Mesenchymal stem cell (in vitro differentiated cells and primary cell): ENCODE measurements around the gene BBIP1.

Experiments used
- DNase-seq: peaks from one replicate; pipeline ENCODE4 v3.0.0-alpha.2; 2013
- H2AFZ ChIP-seq: one replicate; pipeline ENCODE4 v1.6.1; 2013; ENCODE audit warnings: low read depth, mild to moderate bottlenecking, control low read depth, inconsistent platforms, low read length, moderate library complexity
- H2AK5ac ChIP-seq: 2 replicates; pipeline ENCODE4 v1.6.1; 2013; ENCODE audit warnings: low read length, moderate library complexity, mild to moderate bottlenecking, inconsistent platforms; ENCODE audit not compliant: severe bottlenecking
- H2BK120ac ChIP-seq: one replicate; pipeline ENCODE4 v1.6.1; 2013; ENCODE audit warnings: low read depth, mild to moderate bottlenecking, inconsistent platforms, low read length, moderate library complexity
- H2BK12ac ChIP-seq, 2 experiments: one replicate each; pipeline ENCODE4 v1.6.1; 2013; ENCODE audit warnings: inconsistent platforms in 2 of 2, low read length in 2 of 2, mild to moderate bottlenecking in 2 of 2, moderate library complexity in 2 of 2, control low read depth in 1 of 2
- H2BK15ac ChIP-seq: one replicate; pipeline ENCODE4 v1.6.1; 2013; ENCODE audit warnings: mild to moderate bottlenecking, low read depth, inconsistent platforms; ENCODE audit not compliant: poor library complexity, severe bottlenecking
- H2BK5ac ChIP-seq: 2 replicates; pipeline ENCODE4 v1.6.1; 2013; ENCODE audit warnings: low read depth, mild to moderate bottlenecking, low read length, control low read depth, inconsistent platforms; ENCODE audit not compliant: poor library complexity, severe bottlenecking
- H3K14ac ChIP-seq, 2 experiments: one replicate each; pipeline ENCODE4 v1.6.1; 2013; ENCODE audit warnings: inconsistent platforms in 2 of 2, low read length in 2 of 2, control low read depth in 1 of 2, mild to moderate bottlenecking in 1 of 2, moderate library complexity in 1 of 2
- H3K18ac ChIP-seq, 2 experiments: one replicate each; pipeline ENCODE4 v1.6.1; 2013; ENCODE audit warnings: inconsistent platforms in 2 of 2, low read length in 2 of 2, control low read depth in 1 of 2, low read depth in 1 of 2, mild to moderate bottlenecking in 1 of 2
- H3K23ac ChIP-seq, 2 experiments: one replicate each; pipeline ENCODE4 v1.6.1; 2013; ENCODE audit warnings: inconsistent platforms in 2 of 2, low read length in 2 of 2, mild to moderate bottlenecking in 2 of 2, moderate library complexity in 2 of 2, control low read depth in 1 of 2
- H3K27ac ChIP-seq: 2 replicates; pipeline ENCODE4 v1.5.1; 2013; ENCODE audit warnings: mild to moderate bottlenecking, moderate library complexity, low read length, control low read depth, inconsistent platforms; ENCODE audit not compliant: poor library complexity, severe bottlenecking
- H3K27me3 ChIP-seq, 2 experiments: 2 replicates each; pipeline versions ENCODE4 v1.6.1 to v1.7.0; 2013; ENCODE audit warnings: low read length in 2 of 2, mild to moderate bottlenecking in 2 of 2, moderate library complexity in 2 of 2, control low read depth in 1 of 2, inconsistent platforms in 1 of 2; ENCODE audit not compliant: control insufficient read depth in 1 of 2, insufficient read depth in 1 of 2
- H3K36me3 ChIP-seq, 2 experiments: 2 replicates each; pipeline versions ENCODE4 v1.6.1 to v1.7.0; 2013; ENCODE audit warnings: low read length in 2 of 2, control low read depth in 1 of 2, inconsistent platforms in 1 of 2, low read depth in 1 of 2, mild to moderate bottlenecking in 1 of 2; ENCODE audit not compliant: insufficient read depth in 2 of 2, control insufficient read depth in 1 of 2
- H3K4ac ChIP-seq, 2 experiments: one replicate each; pipeline ENCODE4 v1.6.1; 2013; ENCODE audit warnings: inconsistent platforms in 2 of 2, low read length in 2 of 2, mild to moderate bottlenecking in 2 of 2, moderate library complexity in 2 of 2, control low read depth in 1 of 2, low read depth in 1 of 2
- H3K4me1 ChIP-seq: 2 replicates; pipeline ENCODE4 v1.6.1; 2013; ENCODE audit warnings: low read depth, low read length, control low read depth; ENCODE audit not compliant: control insufficient read depth, insufficient read depth
- H3K4me2 ChIP-seq: 2 replicates; pipeline ENCODE4 v1.6.1; 2013; ENCODE audit warnings: low read length, mild to moderate bottlenecking, inconsistent platforms; ENCODE audit not compliant: poor library complexity, severe bottlenecking
- H3K4me3 ChIP-seq, 2 experiments: 2 replicates each; pipeline versions ENCODE4 v1.5.1 to v1.7.0; 2013; ENCODE audit warnings: low read length in 2 of 2, mild to moderate bottlenecking in 2 of 2, control low read depth in 1 of 2, low read depth in 1 of 2; ENCODE audit not compliant: insufficient read depth in 1 of 2
- H3K79me1 ChIP-seq: replicated peaks from 2 replicates; pipeline ENCODE4 v1.6.1; 2013; ENCODE audit warnings: mild to moderate bottlenecking, control low read depth, low read length, inconsistent platforms; ENCODE audit not compliant: poor library complexity, severe bottlenecking
- H3K9ac ChIP-seq: 2 replicates; pipeline ENCODE4 v1.7.0; 2013; ENCODE audit warnings: mild to moderate bottlenecking, low read length, moderate library complexity
- H3K9me3 ChIP-seq: 2 replicates; pipeline ENCODE4 v1.7.0; 2013; ENCODE audit warnings: mild to moderate bottlenecking, low read length; ENCODE audit not compliant: control insufficient read depth
- H4K8ac ChIP-seq: one replicate; pipeline ENCODE4 v1.6.1; 2013; ENCODE audit warnings: inconsistent platforms, mild to moderate bottlenecking, low read length, moderate library complexity
- H4K91ac ChIP-seq: one replicate; pipeline ENCODE4 v1.6.1; 2013; ENCODE audit warnings: mild to moderate bottlenecking, low read length, inconsistent platforms
- WGBS: methylation state at CpG from one replicate; pipeline ENCODE4 v1.1.7; 2013; ENCODE audit warnings: mixed read lengths; 5-methylcytosine and 5-hydroxymethylcytosine counted together

Gene BBIP1

GRCh38 chr10:110893559-110894179, 25.3 kb downstream of the BBIP1 start:
- Histone ChIP-seq H3K14ac (no peak overlapping the region), H3K4me2 (no peak overlapping the region), H2BK120ac (no peak overlapping the region), H3K27ac (no peak overlapping the region), H3K4me1 (no peaks in the 10 kb centered on the region), H3K79me1 (peaks cover 5% of the 10 kb centered on the region), H2BK15ac (no peak overlapping the region), H3K9ac (no peak overlapping the region), H3K27me3 (no peaks in the 10 kb centered on the region), H2AFZ (no peak overlapping the region), H3K18ac (no peak overlapping the region), H3K9me3 (no peaks in the 10 kb centered on the region), H3K23ac (no peak overlapping the region), H3K36me3 (peaks cover 0 to 96% of the 10 kb centered on the region in 2 experiments), H3K4me3 (no peak overlapping the region), H4K8ac (no peak overlapping the region), H4K91ac (no peak overlapping the region), H2BK5ac (no peak overlapping the region), H2BK12ac (no peak overlapping the region), H2AK5ac (no peak overlapping the region), H3K4ac (no peak overlapping the region)
- peak; percentile 57 for DNase-seq
- WGBS: no CpG with 5 or more reads among the region's 4 CpGs

- Histone ChIP-seq H2BK5ac (no peak overlapping the region), H3K14ac (no peak overlapping the region), H4K91ac (no peak overlapping the region), H3K4ac (no peak overlapping the region), H2BK15ac (no peak overlapping the region), H3K79me1 (peaks cover 5% of the 10 kb centered on the region), H3K36me3 (peaks cover 0 to 96% of the 10 kb centered on the region in 2 experiments), H4K8ac (no peak overlapping the region), H2AK5ac (no peak overlapping the region), H2BK12ac (no peak overlapping the region), H3K27ac (no peak overlapping the region), H2AFZ (no peak overlapping the region), H2BK120ac (no peak overlapping the region), H3K9me3 (no peaks in the 10 kb centered on the region), H3K18ac (no peak overlapping the region), H3K9ac (no peak overlapping the region), H3K23ac (no peak overlapping the region), H3K4me2 (no peak overlapping the region), H3K4me1 (no peaks in the 10 kb centered on the region), H3K27me3 (no peaks in the 10 kb centered on the region), H3K4me3 (no peak overlapping the region)
- WGBS: 100% methylated on average over 1 of the region's 3 CpGs
- DNase-seq: no peak
Observed at GRCh38 chr10:110892602-110893288, 26.2 kb downstream of the BBIP1 start.

- no peak overlapping the region for H2AK5ac ChIP-seq
- H2BK15ac ChIP-seq: no peak overlapping the region
- H4K91ac ChIP-seq: no peak overlapping the region
- H3K27me3 ChIP-seq: no peaks in the 10 kb centered on the region
- no peak overlapping the region for H3K4me2 ChIP-seq
- H3K9me3 ChIP-seq: no peaks in the 10 kb centered on the region
- no peaks in the 10 kb centered on the region for H3K79me1 ChIP-seq
- no peak overlapping the region for H3K18ac ChIP-seq
- no peak overlapping the region for H3K9ac ChIP-seq
- peaks cover 2% of the 10 kb centered on the region for H3K4me1 ChIP-seq
- no peak overlapping the region for H3K23ac ChIP-seq
- H2BK5ac ChIP-seq: no peak overlapping the region
- H3K4me3 ChIP-seq: no peak overlapping the region
- H3K36me3 ChIP-seq: peaks cover 0 to 98% of the 10 kb centered on the region in 2 experiments
- DNase-seq: no peak
- H2BK120ac ChIP-seq: no peak overlapping the region
- no peak overlapping the region for H3K4ac ChIP-seq
- WGBS: no CpG with 5 or more reads among the region's 1 CpG
- no peak overlapping the region for H2AFZ ChIP-seq
- H4K8ac ChIP-seq: no peak overlapping the region
- H3K14ac ChIP-seq: no peak overlapping the region
- no peak overlapping the region for H3K27ac ChIP-seq
- H2BK12ac ChIP-seq: no peak overlapping the region
Observed at GRCh38 chr10:110887560-110887959, 31.4 kb downstream of the BBIP1 start.

GRCh38 chr10:110885932-110886674, 32.9 kb downstream of the BBIP1 start:
- H3K27ac ChIP-seq: no peak overlapping the region
- no peak overlapping the region for H2AFZ ChIP-seq
- no peak overlapping the region for H3K9ac ChIP-seq
- H2BK5ac ChIP-seq: no peak overlapping the region
- H4K8ac ChIP-seq: no peak overlapping the region
- H2BK12ac ChIP-seq: no peak overlapping the region
- no peaks in the 10 kb centered on the region for H3K9me3 ChIP-seq
- H3K79me1 ChIP-seq: peaks cover 2% of the 10 kb centered on the region
- H3K18ac ChIP-seq: no peak overlapping the region
- H3K4me2 ChIP-seq: no peak overlapping the region
- no peak overlapping the region for H2AK5ac ChIP-seq
- H3K27me3 ChIP-seq: no peaks in the 10 kb centered on the region
- WGBS: 67% methylated on average over 4 of the region's 5 CpGs
- H3K4me3 ChIP-seq: no peak overlapping the region
- no peak overlapping the region for H3K14ac ChIP-seq
- H2BK15ac ChIP-seq: no peak overlapping the region
- H2BK120ac ChIP-seq: no peak overlapping the region
- no peak for DNase-seq
- no peak overlapping the region for H3K23ac ChIP-seq
- H4K91ac ChIP-seq: no peak overlapping the region
- peaks cover 2% of the 10 kb centered on the region for H3K4me1 ChIP-seq
- peaks cover 3 to 98% of the 10 kb centered on the region in 2 experiments for H3K36me3 ChIP-seq
- no peak overlapping the region for H3K4ac ChIP-seq
